MM.1S (cell line): ENCODE results near the gene SPECC1L.

ENCODE experiments used
- DNase-seq: peaks from one replicate; pipeline ENCODE4 v3.0.0-alpha.2; 2015
- H2AFZ ChIP-seq: fragments of 300-600 bp; sonication (generic); 2 replicates; pipeline ENCODE4 v1.6.0; 2016; ENCODE audit warnings: antibody characterized with exemption, low read length
- H3F3A ChIP-seq: fragments of 300-600 bp; sonication (generic); 2 replicates; pipeline ENCODE4 v1.6.1; 2016; ENCODE audit warnings: mild to moderate bottlenecking, antibody characterized with exemption, low read length, moderate library complexity, mixed read lengths; ENCODE audit not compliant: insufficient read depth
- H3K27ac ChIP-seq: fragments of 300-600 bp; sonication (generic); 2 replicates; pipeline ENCODE4 v1.5.1; 2016; ENCODE audit warnings: mild to moderate bottlenecking, low read length
- H3K27me3 ChIP-seq: fragments of 300-600 bp; sonication (generic); replicated peaks from 2 replicates; pipeline ENCODE4 v1.6.0; 2016; ENCODE audit warnings: low read length; ENCODE audit not compliant: insufficient read depth
- H3K36me3 ChIP-seq: fragments of 300-600 bp; sonication (generic); replicated peaks from 2 replicates; pipeline ENCODE4 v1.6.1; 2016; ENCODE audit warnings: mild to moderate bottlenecking, low read length, mixed read lengths; ENCODE audit not compliant: insufficient read depth
- H3K4me1 ChIP-seq: fragments of 300-600 bp; sonication (generic); 2 replicates; pipeline ENCODE4 v1.6.1; 2016; ENCODE audit warnings: low read length, mixed read lengths
- H3K4me2 ChIP-seq: fragments of 300-600 bp; sonication (generic); 2 replicates; pipeline ENCODE4 v1.6.0; 2016; ENCODE audit warnings: low read depth, low read length
- H3K4me3 ChIP-seq: fragments of 300-600 bp; sonication (generic); 2 replicates; pipeline ENCODE4 v1.5.1; 2016; ENCODE audit warnings: low read length, mixed read lengths
- H3K79me2 ChIP-seq: fragments of 300-600 bp; sonication (generic); 2 replicates; pipeline ENCODE4 v1.6.1; 2016; ENCODE audit warnings: mixed run types, low read length, mixed read lengths
- H3K9ac ChIP-seq: fragments of 300-600 bp; sonication (generic); 2 replicates; pipeline ENCODE4 v1.6.1; 2016; ENCODE audit warnings: low read length, mixed read lengths
- H3K9me2 ChIP-seq: fragments of 300-600 bp; sonication (generic); replicated peaks from 2 replicates; pipeline ENCODE4 v1.6.1; 2016; ENCODE audit warnings: mild to moderate bottlenecking, low read length, mixed read lengths; ENCODE audit not compliant: insufficient read depth
- H3K9me3 ChIP-seq: fragments of 300-600 bp; sonication (generic); replicated peaks from 2 replicates; pipeline ENCODE4 v1.6.1; 2016; ENCODE audit warnings: mild to moderate bottlenecking, low read length, mixed read lengths; ENCODE audit not compliant: insufficient read depth
- H4K20me1 ChIP-seq: fragments of 300-600 bp; sonication (generic); 2 replicates; pipeline ENCODE4 v1.6.1; 2016; ENCODE audit warnings: mild to moderate bottlenecking, low read length, moderate library complexity, mixed read lengths; ENCODE audit not compliant: insufficient read depth
- CTCF ChIP-seq: fragments of 300-600 bp; sonication (generic); IDR thresholded peaks from 2 replicates; pipeline ENCODE4 v1.5.1; 2016; ENCODE audit warnings: antibody characterized with exemption, low read length, mixed read lengths
- EZH2 ChIP-seq: fragments of 300-600 bp; sonication (generic); optimal IDR thresholded peaks from 2 replicates; pipeline ENCODE3; 2017; ENCODE audit warnings: low read depth, mild to moderate bottlenecking, antibody characterized with exemption, low read length, mixed read lengths
- EZH2phosphoT487 ChIP-seq: fragments of 300-600 bp; sonication (generic); IDR thresholded peaks from 2 replicates; pipeline ENCODE4 v1.6.1; 2018; ENCODE audit warnings: antibody characterized with exemption, low read length

SPECC1L gene

GRCh38 chr22:24420072-24420976 is 149.7 kb downstream of the SPECC1L start:
- H4K20me1 ChIP-seq, result no peaks in the 10 kb centered on the region
- H3K36me3 ChIP-seq, result no peaks in the 10 kb centered on the region
- no peak overlapping the region for H3K9ac ChIP-seq
- no peaks in the 10 kb centered on the region for H3K27me3 ChIP-seq
- H3K79me2 ChIP-seq, result no peaks in the 10 kb centered on the region
- H3K4me1 ChIP-seq, result no peaks in the 10 kb centered on the region
- no peak overlapping the region for H3K27ac ChIP-seq
- H3K9me2 ChIP-seq, result no peaks in the 10 kb centered on the region
- no peaks in the 10 kb centered on the region for H3F3A ChIP-seq
- DNase-seq, result no peak
- no peak overlapping the region for H3K4me2 ChIP-seq
- no peak overlapping the region for H2AFZ ChIP-seq
- H3K4me3 ChIP-seq, result no peak overlapping the region
- no peaks in the 10 kb centered on the region for H3K9me3 ChIP-seq
- TF ChIP-seq CTCF, result no peak
- TF ChIP-seq EZH2, result no peak
- no peak for TF ChIP-seq EZH2phosphoT487

GRCh38 chr22:24420977-24421343 is 150.3 kb downstream of the SPECC1L start:
- Histone ChIP-seq H2AFZ (no peak overlapping the region), H3K9me3 (no peaks in the 10 kb centered on the region), H3K4me1 (no peaks in the 10 kb centered on the region), H3K36me3 (no peaks in the 10 kb centered on the region), H3K9ac (no peak overlapping the region), H3K27ac (no peak overlapping the region), H3K9me2 (no peaks in the 10 kb centered on the region), H3K27me3 (no peaks in the 10 kb centered on the region), H4K20me1 (no peaks in the 10 kb centered on the region), H3K4me2 (no peak overlapping the region), H3K79me2 (no peaks in the 10 kb centered on the region), H3F3A (peaks cover 5% of the 10 kb centered on the region; the same call in 1 of the 2 replicates), H3K4me3 (no peak overlapping the region)
- no peak for TF ChIP-seq EZH2phosphoT487
- TF ChIP-seq CTCF, result no peak
- no peak for TF ChIP-seq EZH2
- DNase-seq, result no peak

- Histone ChIP-seq H3K9me2 (no peaks in the 10 kb centered on the region), H3K9ac (no peak overlapping the region), H3K79me2 (no peaks in the 10 kb centered on the region), H3K4me1 (no peaks in the 10 kb centered on the region), H3F3A (peaks cover 5% of the 10 kb centered on the region; the same call in 1 of the 2 replicates), H3K4me3 (no peak overlapping the region), H3K36me3 (no peaks in the 10 kb centered on the region), H3K27me3 (no peaks in the 10 kb centered on the region), H3K9me3 (no peaks in the 10 kb centered on the region), H2AFZ (no peak overlapping the region), H3K27ac (no peak overlapping the region), H3K4me2 (no peak overlapping the region), H4K20me1 (no peaks in the 10 kb centered on the region)
- no peak for TF ChIP-seq EZH2phosphoT487
- peak; percentile 49 for TF ChIP-seq CTCF
- TF ChIP-seq EZH2, result no peak
- peak; percentile 53 for DNase-seq
These were observed 150.8 kb downstream of the SPECC1L start for GRCh38 chr22:24421428-24421931.
